CD4-positive, alpha-beta memory T cell (primary cell): ENCODE data around the gene TUSC2. TPM values are rescaled to one million over a fixed set of nuclear protein-coding genes. Genes with fewer than 3 reads are reported as not detected.
"Not testable (repeated sequence)": the region's sequence is repeated elsewhere in the genome, so short reads cannot be mapped to it uniquely, and the experiment has no call there.

Experiments
- CTCF ChIA-PET: fragments of 350-600 bp; sonication (Branson Sonifier 250); formaldehyde crosslinking; loops from one replicate; lab custom pipeline; 2021; ENCODE audit warnings: inconsistent platforms; ENCODE audit not compliant: partially characterized antibody; lab: Charles Lee
- POLR2A ChIA-PET: fragments of 350-600 bp; sonication (Branson Sonifier 250); formaldehyde crosslinking; loops from one replicate; lab custom pipeline; 2021; ENCODE audit not compliant: partially characterized antibody; lab: Charles Lee
- DNase-seq, 5 donors: peaks; one replicate each; pipeline versions ENCODE4 v3.0.0 to v3.0.0-alpha.2; 2020 to 2022; ENCODE audit warnings: mixed read lengths in 1 of 5
- H3K27ac ChIP-seq: one replicate; pipeline ENCODE4 v1.7.0; 2013; ENCODE audit warnings: low read depth, low read length
- H3K27me3 ChIP-seq: 2 replicates; pipeline ENCODE4 v1.7.0; 2013; ENCODE audit warnings: mild to moderate bottlenecking, low read length, moderate library complexity; ENCODE audit not compliant: insufficient read depth
- H3K36me3 ChIP-seq: 2 replicates; pipeline ENCODE4 v1.7.0; 2013; ENCODE audit warnings: mild to moderate bottlenecking, low read length, moderate library complexity; ENCODE audit not compliant: insufficient read depth
- H3K4me1 ChIP-seq: 2 replicates; pipeline ENCODE4 v1.7.0; 2013; ENCODE audit warnings: mild to moderate bottlenecking, low read length, moderate library complexity; ENCODE audit not compliant: insufficient read depth
- H3K4me3 ChIP-seq, 2 donors: one replicate each; pipeline ENCODE4 v1.7.0; 2013; ENCODE audit warnings: low read length in 2 of 2, mild to moderate bottlenecking in 1 of 2
- H3K9me3 ChIP-seq, 2 donors: one replicate each; pipeline ENCODE4 v1.7.0; 2013; ENCODE audit warnings: low read length in 2 of 2, control low read depth in 1 of 2; ENCODE audit not compliant: control insufficient read depth in 1 of 2
- H3K27ac Mint-ChIP-seq, 7 donors: one replicate each; pipeline ENCODE4 v1.8.0; 2020 to 2021; ENCODE audit warnings: mixed read lengths in 7 of 7, mild to moderate bottlenecking in 6 of 7, inconsistent platforms in 3 of 7, moderate library complexity in 3 of 7
- H3K27me3 Mint-ChIP-seq, 2 donors: one replicate each; pipeline ENCODE4 v1.8.0; 2020 to 2021; ENCODE audit warnings: mixed read lengths in 2 of 2
- H3K36me3 Mint-ChIP-seq, 2 donors: one replicate each; pipeline ENCODE4 v1.8.0; 2020 to 2021; ENCODE audit warnings: mixed read lengths in 2 of 2, inconsistent platforms in 1 of 2, mild to moderate bottlenecking in 1 of 2
- H3K4me1 Mint-ChIP-seq, 4 donors: one replicate each; pipeline ENCODE4 v1.8.0; 2020 to 2021; ENCODE audit warnings: mixed read lengths in 4 of 4, mild to moderate bottlenecking in 1 of 4
- H3K4me3 Mint-ChIP-seq, 8 donors: one replicate each; pipeline ENCODE4 v1.8.0; 2020 to 2021; ENCODE audit warnings: mixed read lengths in 8 of 8, mild to moderate bottlenecking in 7 of 8, moderate library complexity in 6 of 8, inconsistent platforms in 3 of 8
- H3K9me3 Mint-ChIP-seq, 8 donors: one replicate each; pipeline ENCODE4 v1.8.0; 2020 to 2021; ENCODE audit warnings: mixed read lengths in 8 of 8, mild to moderate bottlenecking in 5 of 8, inconsistent platforms in 3 of 8, moderate library complexity in 1 of 8
- intact Hi-C: fragments of 100-400 bp; cut with micrococcal nuclease; formaldehyde crosslinking; loops from one replicate; pipeline ENCODE4 v1.15.1; 2023
- polyA plus RNA-seq, 2 donors: library from polyadenylated mRNA; unstranded; fragments of 300-500 nt; fragmentation: Illumina TruSeq; gene quantifications; one replicate each; pipeline ENCODE4 v1.2.3, GENCODE V29; 2021
- total RNA-seq, 2 experiments: library from RNA; stranded (reverse); gene quantifications; one replicate each; pipeline ENCODE4 v1.2.3, GENCODE V29; 2021

The TUSC2 gene
- total and polyA plus RNA-seq, 4 experiments from 2014 or later, result 25.3 to 45.9 (median 37.5) TPM

GRCh38 chr3:50288387-50289007, 39.5 kb downstream of the TUSC2 start:
- CTCF ChIA-PET, result interaction anchor here (1.1 kb wide), 1 partner anchor 42 kb away, joined by 3 read pairs; no protein-coding TSS in a partner anchor
- intact Hi-C loops, result no loop called here
- no peak overlapping the region for H3K4me3 Mint-ChIP-seq
- Histone ChIP-seq H3K9me3 (no peaks in the 10 kb centered on the region), H3K4me3 (no peak overlapping the region), H3K27ac (no peak overlapping the region), H3K36me3 (peaks cover 25% of the 10 kb centered on the region), H3K27me3 (no peaks in the 10 kb centered on the region), H3K4me1 (peaks cover 24% of the 10 kb centered on the region)
- H3K9me3 Mint-ChIP-seq, result peaks cover 0 to 1% (median 0%) of the 10 kb centered on the region in 8 donors
- H3K27ac Mint-ChIP-seq, result no peak overlapping the region
- no peaks in the 10 kb centered on the region for H3K27me3 Mint-ChIP-seq
- peaks cover 0 to 25% of the 10 kb centered on the region in 2 donors for H3K36me3 Mint-ChIP-seq
- peak in 1 of 5 donors; percentile 37 for DNase-seq
- POLR2A ChIA-PET, result interaction anchor here (0.9 to 1.3 kb wide), 3 partner anchors 9 to 63 kb away, joined by 3 to 4 read pairs (median 3); partner anchors contain the start of genes HYAL3 and NAA80
- peaks cover 12 to 28% (median 18%) of the 10 kb centered on the region in 4 donors for H3K4me1 Mint-ChIP-seq

DNA sequence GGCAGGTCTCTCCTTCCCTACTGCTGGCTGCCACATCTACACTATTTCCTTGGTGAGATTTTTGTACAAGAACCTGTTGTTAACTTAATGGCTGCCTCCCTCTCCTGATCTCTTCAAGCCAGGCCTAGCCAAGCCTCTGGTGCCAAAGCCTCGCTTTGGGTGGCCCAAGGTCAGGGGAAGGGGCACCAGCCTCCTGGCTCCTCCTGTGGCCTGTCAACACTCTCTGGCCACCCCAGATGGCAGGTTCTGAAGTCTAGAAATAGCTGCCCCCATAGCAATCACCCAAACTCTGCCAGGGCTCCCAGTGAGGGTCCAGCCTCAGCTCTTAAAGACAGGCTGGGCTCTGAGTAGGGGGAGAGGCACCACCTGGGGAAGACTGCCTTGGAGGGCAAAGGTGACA, 40.8 kb downstream of the TUSC2 start:
- POLR2A ChIA-PET, result interaction anchor here (1.3 kb wide), 1 partner anchor 10 kb away, joined by 3 read pairs; no protein-coding TSS in a partner anchor
- Histone ChIP-seq H3K27me3 (no peaks in the 10 kb centered on the region), H3K9me3 (no peaks in the 10 kb centered on the region), H3K4me3 (no peak overlapping the region), H3K27ac (no peak overlapping the region), H3K36me3 (peaks cover 25% of the 10 kb centered on the region), H3K4me1 (peaks cover 16% of the 10 kb centered on the region)
- H3K4me3 Mint-ChIP-seq, result peak overlapping the region in 1 of 8 donors; percentile 25
- H3K27ac Mint-ChIP-seq, result peak overlapping the region in 1 of 7 donors; percentile 15
- H3K4me1 Mint-ChIP-seq, result peaks cover 5 to 16% (median 9%) of the 10 kb centered on the region in 4 donors
- no peaks in the 10 kb centered on the region for H3K27me3 Mint-ChIP-seq
- H3K36me3 Mint-ChIP-seq, result peaks cover 0 to 25% of the 10 kb centered on the region in 2 donors
- no peak for DNase-seq
- H3K9me3 Mint-ChIP-seq, result no peaks in the 10 kb centered on the region
- CTCF ChIA-PET, result no interaction called here
- intact Hi-C loops, result no loop called here

DNA sequence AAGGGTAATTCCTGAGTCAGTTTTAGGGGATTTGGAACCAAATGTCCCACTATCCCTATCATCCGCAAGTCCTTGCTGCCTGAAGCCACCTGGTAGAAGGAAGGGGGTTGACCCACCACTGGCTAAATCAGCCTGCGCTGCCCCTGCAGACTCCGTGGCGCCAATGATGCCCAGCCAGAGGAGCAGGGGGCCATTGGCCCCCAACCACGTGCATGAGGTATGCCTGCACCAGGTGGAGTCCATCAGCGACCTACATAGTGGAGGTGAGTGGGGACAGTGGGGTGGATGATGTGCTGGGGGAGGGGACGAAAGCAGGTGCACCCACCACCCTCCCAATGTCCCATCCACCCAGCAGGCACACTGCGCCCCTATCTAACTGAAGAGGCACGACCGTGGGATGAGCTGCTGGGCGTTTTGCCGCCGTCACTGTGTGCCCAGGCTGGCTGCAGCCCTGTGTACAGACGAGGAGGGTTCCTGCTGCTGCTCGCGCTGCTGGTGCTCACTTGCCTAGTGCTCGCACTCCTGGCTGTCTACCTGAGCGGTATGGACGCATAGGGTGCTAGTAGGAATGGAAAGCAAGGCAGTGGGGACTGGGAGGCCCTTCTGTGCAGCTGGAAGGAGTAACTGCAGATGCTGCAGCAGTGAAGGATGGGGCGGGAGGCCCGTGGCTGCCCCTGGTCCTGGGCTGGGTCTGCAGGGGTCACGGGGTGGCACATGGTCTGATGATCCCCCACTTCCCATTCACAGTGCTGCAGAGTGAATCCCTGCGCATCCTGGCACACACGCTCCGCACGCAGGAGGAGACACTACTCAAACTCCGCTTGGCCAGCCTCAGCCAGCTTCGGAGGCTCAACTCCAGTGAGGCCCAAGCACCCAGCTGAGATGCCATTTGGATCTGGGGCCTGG, 41.4 kb downstream of the TUSC2 start:
- H3K27me3 ChIP-seq, result no peaks in the 10 kb centered on the region
- no peaks in the 10 kb centered on the region for H3K9me3 Mint-ChIP-seq
- peaks cover 4 to 12% (median 8%) of the 10 kb centered on the region in 4 donors for H3K4me1 Mint-ChIP-seq
- H3K36me3 ChIP-seq, result peaks cover 25% of the 10 kb centered on the region
- intact Hi-C loops, result no loop called here
- H3K4me3 ChIP-seq, result no peak overlapping the region
- H3K27me3 Mint-ChIP-seq, result no peaks in the 10 kb centered on the region
- H3K36me3 Mint-ChIP-seq, result peaks cover 0 to 25% of the 10 kb centered on the region in 2 donors
- ChIA-PET POLR2A (interaction anchor here (1.3 kb wide), 1 partner anchor 11 kb away, joined by 3 read pairs; no protein-coding TSS in a partner anchor), CTCF (no interaction called here)
- H3K4me3 Mint-ChIP-seq, result no peak overlapping the region
- no peak overlapping the region for H3K27ac Mint-ChIP-seq
- peaks cover 13% of the 10 kb centered on the region for H3K4me1 ChIP-seq
- DNase-seq, result peak in 1 of 5 donors; percentile 7
- no peaks in the 10 kb centered on the region for H3K9me3 ChIP-seq
- no peak overlapping the region for H3K27ac ChIP-seq

DNA sequence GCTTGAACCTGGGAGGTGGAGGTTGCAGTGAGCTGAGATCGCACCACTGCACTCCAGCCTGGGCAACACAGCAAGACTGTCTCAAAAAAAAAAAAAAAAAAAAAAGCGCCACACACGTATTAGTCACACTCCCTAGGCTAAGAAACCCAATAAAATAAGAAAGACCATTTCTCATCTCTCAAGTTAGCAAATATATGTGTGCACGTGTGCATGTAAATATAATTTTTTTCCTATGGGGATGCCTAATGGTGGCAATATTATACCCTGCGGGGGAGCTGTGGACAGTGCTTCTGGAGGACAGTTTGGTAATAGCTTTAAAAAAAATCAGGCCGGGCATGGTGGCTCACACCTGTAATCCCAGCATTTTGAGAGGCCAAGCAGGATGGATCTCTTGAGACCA, 43.9 kb downstream of the TUSC2 start:
- H3K27ac ChIP-seq, H3K9me3 ChIP-seq, H3K4me1 ChIP-seq, H3K4me1 Mint-ChIP-seq, H3K27ac Mint-ChIP-seq, DNase-seq, H3K4me3 Mint-ChIP-seq, intact Hi-C loops, H3K27me3 Mint-ChIP-seq, H3K9me3 Mint-ChIP-seq, H3K4me3 ChIP-seq, H3K27me3 ChIP-seq: not testable (repeated sequence)
- peaks cover 12% of the 10 kb centered on the region for H3K36me3 ChIP-seq
- H3K36me3 Mint-ChIP-seq, result peaks cover 0 to 14% of the 10 kb centered on the region in 2 donors
- POLR2A ChIA-PET, result interaction anchor here (1.3 kb wide), 1 partner anchor 21 kb away, joined by 3 read pairs; no protein-coding TSS in a partner anchor
- CTCF ChIA-PET, result interaction anchor here (0.6 to 1.3 kb wide), 6 partner anchors 14 to 810 kb away, joined by 3 to 4 read pairs (median 3); no protein-coding TSS in a partner anchor

GRCh38 chr3:50279255-50280016, 48.6 kb downstream of the TUSC2 start:
- Histone ChIP-seq H3K4me3 (no peak overlapping the region), H3K27me3 (peaks cover 23% of the 10 kb centered on the region), H3K27ac (no peak overlapping the region), H3K9me3 (no peaks in the 10 kb centered on the region), H3K4me1 (peaks cover 21% of the 10 kb centered on the region), H3K36me3 (no peaks in the 10 kb centered on the region)
- POLR2A ChIA-PET, result interaction anchor here (0.6 to 0.7 kb wide), 2 partner anchors 16 to 157 kb away, joined by 3 read pairs; no protein-coding TSS in a partner anchor
- no peaks in the 10 kb centered on the region for H3K36me3 Mint-ChIP-seq
- intact Hi-C loops, result no loop called here
- no peak overlapping the region for H3K4me3 Mint-ChIP-seq
- CTCF ChIA-PET, result interaction anchor here (1.0 to 1.5 kb wide), 4 partner anchors 19 to 85 kb away, joined by 3 to 6 read pairs (median 4); no protein-coding TSS in a partner anchor
- H3K9me3 Mint-ChIP-seq, result no peaks in the 10 kb centered on the region
- peak in 1 of 5 donors; percentile 29 for DNase-seq
- H3K27me3 Mint-ChIP-seq, result peaks cover 16 to 18% of the 10 kb centered on the region in 2 donors
- peaks cover 6 to 18% (median 13%) of the 10 kb centered on the region in 4 donors for H3K4me1 Mint-ChIP-seq
- peak overlapping the region in 1 of 7 donors; percentile 66 for H3K27ac Mint-ChIP-seq

GRCh38 chr3:50278880-50279224, 49.2 kb downstream of the TUSC2 start, which contains the start of gene LSMEM2:
Gene LSMEM2 (plus strand): TSS chr3:50279087. CDS start chr3:50279114, 27 bp downstream.
- Histone ChIP-seq H3K9me3 (no peaks in the 10 kb centered on the region), H3K36me3 (no peaks in the 10 kb centered on the region), H3K4me1 (peaks cover 27% of the 10 kb centered on the region), H3K27me3 (peaks cover 29% of the 10 kb centered on the region), H3K27ac (no peak within 1 kb of the TSS), H3K4me3 (no peak within 1 kb of the TSS)
- no peaks in the 10 kb centered on the region for H3K9me3 Mint-ChIP-seq
- intact Hi-C loops, result no loop called here
- ChIA-PET POLR2A (interaction anchor here (0.6 kb wide), 1 partner anchor 16 kb away, joined by 3 read pairs; no protein-coding TSS in a partner anchor), CTCF (interaction anchor here (1.0 to 1.5 kb wide), 4 partner anchors 19 to 84 kb away, joined by 3 to 6 read pairs (median 4); no protein-coding TSS in a partner anchor)
- DNase-seq, result peak in 1 of 5 donors; percentile 37
- no peaks in the 10 kb centered on the region for H3K36me3 Mint-ChIP-seq
- H3K27ac Mint-ChIP-seq, result peak within 1 kb of the TSS in 2 of 7 donors; percentile 12 to 66
- peaks cover 21 to 23% of the 10 kb centered on the region in 2 donors for H3K27me3 Mint-ChIP-seq
- H3K4me3 Mint-ChIP-seq, result no peak within 1 kb of the TSS
- peaks cover 11 to 23% (median 19%) of the 10 kb centered on the region in 4 donors for H3K4me1 Mint-ChIP-seq
